Upper lobe of left lung (tissue), 6 donors: ENCODE data around the gene ARIH2. TPM values are rescaled to one million over a fixed set of nuclear protein-coding genes. Genes with fewer than 3 reads are reported as not detected.
A peak's percentile ranks its signal among the peaks of the same experiment; 100 is the strongest.

ENCODE experiments used
- ATAC-seq, 2 donors: fragments of 200-7000 bp; cut with Tn5 transposase; one replicate each; pipeline ENCODE4 v1.9.1; 2022; ENCODE audit warnings: mild to moderate bottlenecking in 2 of 2, moderate library complexity in 2 of 2; ENCODE audit not compliant: low FRiP score in 2 of 2
- DNase-seq, 2 donors: peaks; one replicate each; pipeline ENCODE4 v3.0.0-alpha.2; 2019 to 2020
- H3K27ac ChIP-seq, 4 donors: fragments of 200-600 bp; sonication (generic); one replicate each; pipeline ENCODE4 v1.5.1; 2016 to 2019
- H3K27me3 ChIP-seq, 4 donors: fragments of 200-600 bp; sonication (generic); one replicate each; pipeline ENCODE4 v1.5.1; 2017 to 2019
- H3K36me3 ChIP-seq, 4 donors: fragments of 200-600 bp; sonication (generic); one replicate each; pipeline ENCODE4 v1.5.1; 2016 to 2019
- H3K4me1 ChIP-seq, 4 donors: fragments of 200-600 bp; sonication (generic); one replicate each; pipeline ENCODE4 v1.5.1; 2018 to 2019
- H3K4me3 ChIP-seq, 4 donors: fragments of 200-600 bp; sonication (generic); one replicate each; pipeline ENCODE4 v1.5.1; 2017 to 2019; ENCODE audit warnings: mild to moderate bottlenecking in 2 of 4, moderate library complexity in 1 of 4
- H3K9me3 ChIP-seq, 4 donors: fragments of 200-600 bp; sonication (generic); one replicate each; pipeline ENCODE4 v1.5.1; 2018 to 2019
- CTCF ChIP-seq, 6 experiments: fragments of 450-650 bp in 4 of 6; fragments of 200-600 bp in 2 of 6; sonication (generic) in 2 of 6; IDR thresholded peaks; one replicate each; pipeline ENCODE4 v1.5.1; 2016 to 2019; ENCODE audit warnings: antibody characterized with exemption in 6 of 6
- EP300 ChIP-seq, 4 donors: sonication (generic); formaldehyde crosslinking; IDR thresholded peaks; one replicate each; pipeline ENCODE4 v1.5.1; 2017; ENCODE audit warnings: antibody characterized with exemption in 4 of 4, control low read depth in 2 of 4
- POLR2A ChIP-seq, 4 donors: fragments of 450-650 bp; IDR thresholded peaks; one replicate each; pipeline ENCODE4 v1.5.1; 2016 to 2017; ENCODE audit warnings: antibody characterized with exemption in 4 of 4, mild to moderate bottlenecking in 2 of 4
- POLR2AphosphoS5 ChIP-seq, 2 donors: sonication (generic); formaldehyde crosslinking; IDR thresholded peaks; one replicate each; pipeline ENCODE4 v1.5.1; 2017; ENCODE audit warnings: antibody characterized with exemption in 2 of 2
- WGBS, 2 donors: methylation state at CpG; one replicate each; pipeline ENCODE4 v1.1.5; 2017 to 2018; 5-methylcytosine and 5-hydroxymethylcytosine counted together
- total RNA-seq, 6 donors: library from RNA; depleted of rRNA in 4 of 6; stranded (reverse); fragments of >200 nt in 4 of 6; gene quantifications; one replicate each; pipeline versions ENCODE4 v1.1.0 to v1.2.1, GENCODE V29; 2016 to 2021
- donor health status: DM: no; HTN: no; CAD: no; lungs with moderate emphysema.
- donor health status: DM: no; HTN: yes; CAD: no; lungs with severe emphysema.

ARIH2 gene
- total RNA-seq, 6 donors from 2014 or later: 81.2 to 190 (median 91.0) TPM

DNA sequence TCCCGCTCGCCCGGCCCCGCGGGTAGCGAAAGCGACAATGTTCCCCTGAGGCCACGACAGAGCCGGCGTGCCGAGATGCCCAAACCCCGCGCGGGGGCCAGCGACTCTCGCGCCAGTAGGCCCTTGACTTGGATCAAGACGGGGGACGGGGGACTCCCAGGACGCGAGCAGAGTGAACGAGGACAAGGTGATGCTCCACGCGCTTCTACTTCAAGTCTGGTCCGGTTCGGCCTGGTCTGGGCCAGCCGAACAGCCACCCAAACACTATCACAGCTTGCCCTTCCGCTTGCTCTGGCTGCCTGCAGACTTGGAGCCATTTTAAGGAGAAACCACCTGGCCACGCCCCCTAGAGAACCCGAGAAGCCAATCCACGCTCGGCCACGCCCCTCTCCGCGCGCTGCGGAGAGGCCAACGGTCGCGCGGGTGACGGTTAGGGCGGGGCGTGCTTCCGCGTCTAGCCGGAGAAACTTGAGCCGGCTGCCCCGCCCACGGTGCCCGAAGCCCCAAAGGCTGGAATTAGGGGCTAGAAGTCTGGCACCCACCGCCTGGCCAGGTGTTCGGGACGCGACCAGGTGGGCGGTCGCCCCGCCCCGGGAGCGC lies 102.7 kb downstream of the ARIH2 start:
- Histone ChIP-seq H3K4me3 (peak overlapping the region; percentile 71 to 92 (median 78)), H3K27me3 (no peaks in the 10 kb centered on the region), H3K27ac (peak overlapping the region; percentile 97 to 100 (median 99)), H3K4me1 (peaks cover 38 to 54% (median 44%) of the 10 kb centered on the region in 4 donors), H3K9me3 (no peaks in the 10 kb centered on the region), H3K36me3 (peaks cover 13 to 37% (median 34%) of the 10 kb centered on the region in 4 donors)
- ATAC-seq (peak; percentile 94 to 96), DNase-seq (peak; percentile 99 to 100)
- 1% methylated on average over 40 of the region's 60 CpGs; no CpG with 5 or more reads in 1 of the 2 donors for WGBS, 2 donors
- TF ChIP-seq POLR2A (IDR thresholded peaks at IDR 0.05): peak; percentile 71 to 100 (median 98)
- peak; percentile 99 to 100 for TF ChIP-seq POLR2AphosphoS5 (IDR thresholded peaks at IDR 0.05)
- TF ChIP-seq EP300 (IDR thresholded peaks at IDR 0.05): peak in 1 of 4 donors; percentile 72
- TF ChIP-seq CTCF (IDR thresholded peaks at IDR 0.05): no peak

- TF ChIP-seq EP300 (IDR thresholded peaks at IDR 0.05): peak in 1 of 4 donors; percentile 34
- peak; percentile 98 to 100 (median 100) for TF ChIP-seq CTCF (IDR thresholded peaks at IDR 0.05)
- peak in 2 of 4 donors; percentile 79 to 94 for TF ChIP-seq POLR2A (IDR thresholded peaks at IDR 0.05)
- TF ChIP-seq POLR2AphosphoS5 (IDR thresholded peaks at IDR 0.05): peak; percentile 86 to 91
- Histone ChIP-seq H3K4me1 (peaks cover 38 to 51% (median 42%) of the 10 kb centered on the region in 4 donors), H3K4me3 (peak within 1 kb of the TSS; percentile 71 to 92 (median 78)), H3K9me3 (no peaks in the 10 kb centered on the region), H3K27me3 (no peaks in the 10 kb centered on the region), H3K27ac (peak within 1 kb of the TSS; percentile 97 to 100 (median 99)), H3K36me3 (peaks cover 13 to 40% (median 36%) of the 10 kb centered on the region in 4 donors)
- ATAC-seq: peak; percentile 94 to 95
- DNase-seq: peak; percentile 93 to 99
- 0 to 2% methylated on average over 3 to 13 of the region's 83 CpGs for WGBS, 2 donors
Measured at GRCh38 chr3:49021813-49022687, 103.4 kb downstream of the ARIH2 start, which contains the start of gene NDUFAF3. TSS of gene NDUFAF3 (plus strand) at chr3:49022121. CDS start at chr3:49022145, 24 bp downstream.

GRCh38 chr3:49022688-49023171 lies 104.1 kb downstream of the ARIH2 start:
- Histone ChIP-seq H3K4me3 (peak overlapping the region; percentile 71 to 92 (median 78)), H3K9me3 (no peaks in the 10 kb centered on the region), H3K4me1 (peaks cover 32 to 48% (median 36%) of the 10 kb centered on the region in 4 donors), H3K27ac (peak overlapping the region; percentile 97 to 100 (median 99)), H3K36me3 (peaks cover 13 to 47% (median 36%) of the 10 kb centered on the region in 4 donors), H3K27me3 (no peaks in the 10 kb centered on the region)
- DNase-seq (no peak), ATAC-seq (no peak)
- TF ChIP-seq EP300 (IDR thresholded peaks at IDR 0.05): no peak
- no peak for TF ChIP-seq CTCF (IDR thresholded peaks at IDR 0.05)
- no peak for TF ChIP-seq POLR2A (IDR thresholded peaks at IDR 0.05)
- TF ChIP-seq POLR2AphosphoS5 (IDR thresholded peaks at IDR 0.05): no peak
- 29 to 54% methylated on average over 6 to 9 of the region's 12 CpGs for WGBS, 2 donors

DNA sequence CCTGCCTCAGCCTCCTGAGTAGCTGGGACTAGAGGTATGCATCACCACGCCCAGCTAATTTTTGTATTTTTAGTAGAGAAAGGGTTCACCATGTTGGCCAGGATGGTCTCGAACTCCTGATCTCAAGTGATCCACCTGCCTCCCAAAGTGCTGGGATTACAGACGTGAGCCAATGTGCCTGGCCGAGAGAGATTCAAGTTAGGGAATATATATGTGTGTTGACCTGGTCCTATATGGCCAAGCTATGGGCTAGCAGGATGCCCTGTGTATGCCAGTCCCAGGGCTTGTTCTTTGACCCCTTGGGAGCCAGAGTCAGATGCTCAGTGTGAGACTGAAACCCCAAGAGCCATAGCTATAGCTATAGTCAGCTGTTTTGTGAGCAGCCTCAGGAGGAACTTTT lies 105.1 kb downstream of the ARIH2 start:
- ATAC-seq (no peak), DNase-seq (no peak)
- WGBS, 2 donors: 91 to 100% methylated on average over 2 to 4 of the region's 4 CpGs
- no peak overlapping the region for H3K4me3 ChIP-seq
- H3K9me3 ChIP-seq: no peaks in the 10 kb centered on the region
- peaks cover 38 to 53% (median 42%) of the 10 kb centered on the region in 4 donors for H3K4me1 ChIP-seq
- TF ChIP-seq POLR2AphosphoS5 (IDR thresholded peaks at IDR 0.05) (no peak), CTCF (IDR thresholded peaks at IDR 0.05) (no peak), EP300 (IDR thresholded peaks at IDR 0.05) (no peak), POLR2A (IDR thresholded peaks at IDR 0.05) (no peak)
- H3K36me3 ChIP-seq: peaks cover 13 to 48% (median 36%) of the 10 kb centered on the region in 4 donors
- H3K27me3 ChIP-seq: no peaks in the 10 kb centered on the region
- no peak overlapping the region for H3K27ac ChIP-seq
